ENCODE results near the gene SLCO2B1.
A peak's percentile ranks its signal among the peaks of the same experiment; 100 is the strongest.
"Not testable (repeated sequence)": the region's sequence is repeated elsewhere in the genome, so short reads cannot be mapped to it uniquely, and the experiment has no call there.

Gene SLCO2B1, protein sequence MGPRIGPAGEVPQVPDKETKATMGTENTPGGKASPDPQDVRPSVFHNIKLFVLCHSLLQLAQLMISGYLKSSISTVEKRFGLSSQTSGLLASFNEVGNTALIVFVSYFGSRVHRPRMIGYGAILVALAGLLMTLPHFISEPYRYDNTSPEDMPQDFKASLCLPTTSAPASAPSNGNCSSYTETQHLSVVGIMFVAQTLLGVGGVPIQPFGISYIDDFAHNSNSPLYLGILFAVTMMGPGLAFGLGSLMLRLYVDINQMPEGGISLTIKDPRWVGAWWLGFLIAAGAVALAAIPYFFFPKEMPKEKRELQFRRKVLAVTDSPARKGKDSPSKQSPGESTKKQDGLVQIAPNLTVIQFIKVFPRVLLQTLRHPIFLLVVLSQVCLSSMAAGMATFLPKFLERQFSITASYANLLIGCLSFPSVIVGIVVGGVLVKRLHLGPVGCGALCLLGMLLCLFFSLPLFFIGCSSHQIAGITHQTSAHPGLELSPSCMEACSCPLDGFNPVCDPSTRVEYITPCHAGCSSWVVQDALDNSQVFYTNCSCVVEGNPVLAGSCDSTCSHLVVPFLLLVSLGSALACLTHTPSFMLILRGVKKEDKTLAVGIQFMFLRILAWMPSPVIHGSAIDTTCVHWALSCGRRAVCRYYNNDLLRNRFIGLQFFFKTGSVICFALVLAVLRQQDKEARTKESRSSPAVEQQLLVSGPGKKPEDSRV

DNA sequence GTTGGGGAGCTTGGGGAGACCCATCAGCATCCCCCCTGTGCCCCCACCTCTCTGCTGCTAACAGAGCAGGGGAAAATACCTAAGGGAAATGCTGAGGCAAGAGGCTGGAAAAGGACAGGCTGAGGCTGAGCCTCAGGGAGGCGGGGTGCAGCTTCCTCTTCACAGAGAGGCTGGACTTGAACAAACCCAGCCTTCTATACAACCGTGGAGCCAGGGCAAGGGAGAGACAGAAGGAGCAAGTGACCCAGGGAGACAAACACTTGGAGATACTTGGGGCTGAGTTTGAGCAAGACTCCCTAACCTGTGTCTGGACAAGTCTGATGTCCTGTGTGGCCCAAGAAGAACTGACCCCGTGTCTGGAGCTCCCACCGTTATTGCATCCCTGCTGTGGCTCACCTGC, at the start of gene SLCO2B1:
Gene SLCO2B1, plus strand, starts transcription at position 229 of the 400 bp plus-strand sequence. CDS start 275 bp downstream, outside the sequence.
- DNase-seq (ENCODE audit: low spot score), result peak; percentile 46

DNA sequence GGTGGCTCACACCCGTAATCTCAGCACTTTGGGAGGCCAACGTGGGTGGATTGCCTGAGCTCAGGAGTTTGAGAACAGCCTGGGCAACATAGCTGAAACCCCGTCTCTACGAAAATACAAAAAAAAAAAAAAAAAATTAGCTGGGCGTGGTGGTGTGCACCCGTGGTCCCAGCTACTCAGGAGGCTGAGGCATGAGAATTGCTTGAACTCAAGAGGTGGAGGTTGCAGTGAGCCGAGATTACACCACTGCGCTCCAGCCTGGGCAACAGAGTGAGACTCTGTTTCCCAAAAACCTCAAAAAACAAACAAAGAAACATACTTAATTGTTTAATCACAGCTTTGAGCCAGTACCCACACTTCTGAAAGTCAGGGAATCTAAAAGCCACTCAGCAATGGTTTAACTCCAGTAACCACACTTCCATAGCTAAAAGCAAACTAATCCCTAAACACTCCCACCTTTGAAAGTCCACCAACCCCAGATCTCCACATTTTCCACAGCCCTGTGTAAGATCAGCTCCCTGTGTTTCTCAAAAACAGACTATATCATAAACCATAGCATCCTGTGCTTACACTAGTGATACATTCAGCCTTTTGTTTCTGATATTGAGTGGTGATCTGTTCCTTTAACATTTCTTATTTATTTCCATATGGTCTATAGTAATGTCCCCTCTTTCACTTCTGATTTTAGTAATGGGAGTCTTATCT, 49.3 kb upstream of the SLCO2B1 start:
- no peak for DNase-seq (ENCODE audit: low spot score)

DNA sequence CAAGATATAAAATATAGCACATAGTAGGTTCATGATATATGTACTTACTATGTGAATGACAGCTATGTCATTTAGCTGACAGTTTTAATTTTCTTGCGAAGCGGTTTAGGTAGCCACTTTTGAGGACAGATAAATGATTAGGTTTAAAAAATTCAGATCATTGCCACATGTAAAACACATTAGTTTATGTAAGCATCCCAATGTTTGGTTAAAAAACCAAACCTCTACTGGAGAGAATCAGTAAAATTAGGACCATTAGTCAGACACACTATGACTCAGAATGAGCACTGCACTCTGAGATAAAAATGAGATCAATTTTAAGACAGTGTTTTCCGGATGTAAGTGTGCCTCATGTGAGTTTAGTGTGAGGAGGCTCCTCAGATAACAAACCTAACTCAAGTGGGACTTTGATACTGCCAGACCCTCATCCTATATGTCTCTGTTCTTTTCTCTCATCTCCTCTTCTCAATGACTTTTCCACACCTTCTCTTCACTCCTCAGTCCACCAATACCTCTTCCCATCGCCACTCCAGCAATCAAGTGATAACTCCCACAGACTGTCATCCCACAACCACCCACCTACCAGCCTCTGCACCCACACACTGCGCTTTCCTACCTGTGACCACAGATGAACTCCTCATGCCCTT, 47.4 kb upstream of the SLCO2B1 start:
- no peak for DNase-seq (ENCODE audit: low spot score)

DNA sequence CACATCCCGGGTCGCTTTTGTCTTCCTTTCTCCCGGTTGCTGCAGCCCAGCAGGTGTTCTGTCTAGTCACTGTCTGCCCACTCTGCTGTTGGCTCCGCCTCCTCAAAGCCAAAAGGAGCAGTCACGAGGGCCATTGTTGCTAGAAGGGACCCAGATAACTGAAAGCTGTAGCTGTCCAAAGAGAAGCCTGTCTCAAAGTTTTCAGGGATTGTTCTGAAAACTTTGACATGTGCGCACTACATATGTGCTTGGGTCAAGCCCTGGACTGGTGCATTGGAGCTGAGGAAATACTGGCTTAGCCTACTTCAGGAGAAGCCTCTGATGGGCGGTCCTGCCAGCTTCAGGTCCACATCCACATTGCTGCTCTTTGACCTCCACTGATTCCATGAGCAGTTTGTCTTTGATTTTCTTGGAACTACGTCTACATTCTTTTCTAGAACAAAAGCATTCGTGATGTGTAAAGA, 45.4 kb upstream of the SLCO2B1 start:
- DNase-seq (ENCODE audit: low spot score), result no peak

DNA sequence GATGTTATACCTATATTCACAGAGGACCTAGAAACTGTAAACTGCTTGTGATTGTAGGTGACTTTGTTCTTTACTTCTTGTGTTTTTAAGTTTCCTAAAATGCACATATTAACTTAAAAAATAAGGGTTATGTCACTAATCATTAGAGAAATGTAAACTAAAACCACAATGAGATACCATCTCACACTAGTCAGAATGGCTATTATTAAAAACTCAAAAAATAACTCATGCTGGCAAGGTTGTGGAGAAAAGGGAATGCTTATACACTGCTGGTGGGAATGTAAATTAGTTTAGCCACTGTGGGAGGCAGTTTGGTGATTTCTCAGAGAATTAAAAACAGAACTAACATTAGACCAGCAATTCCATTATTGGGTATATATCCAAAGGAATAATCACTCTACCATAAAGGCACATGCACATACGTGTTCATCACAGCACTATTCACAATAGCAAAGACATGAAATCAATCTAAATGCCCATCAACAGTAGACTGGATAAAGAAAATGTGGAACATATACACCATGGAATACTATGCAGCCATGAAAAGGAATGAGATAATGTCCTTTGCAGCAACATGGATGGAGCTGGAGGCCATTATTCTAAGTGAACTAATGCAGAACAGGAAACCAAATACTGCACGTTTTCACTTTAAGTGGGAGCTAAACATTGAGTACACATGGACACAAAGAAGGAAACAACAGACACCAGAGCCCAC, 44.8 kb upstream of the SLCO2B1 start:
- not testable (repeated sequence) for DNase-seq (ENCODE audit: low spot score)

DNA sequence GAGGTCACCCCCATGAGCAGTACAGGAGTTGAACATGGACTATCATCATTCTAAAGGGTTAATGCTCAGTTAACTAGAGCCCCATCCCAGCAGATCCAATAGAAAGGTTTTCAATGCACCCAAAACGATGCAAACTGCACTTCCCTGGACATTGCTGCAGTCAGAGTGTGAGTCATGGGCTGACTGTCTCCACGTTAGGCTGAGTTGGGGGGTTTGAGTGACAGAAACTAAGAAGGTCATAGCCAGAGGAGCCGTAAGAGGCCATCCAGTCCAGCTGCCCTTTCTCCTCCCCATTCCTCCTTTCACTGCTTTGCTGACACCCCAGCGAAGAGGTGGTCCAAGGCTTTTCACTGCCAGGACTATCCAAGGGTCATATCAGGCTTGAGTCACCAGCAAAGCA, 43.7 kb upstream of the SLCO2B1 start:
- DNase-seq (ENCODE audit: low spot score), result no peak

DNA sequence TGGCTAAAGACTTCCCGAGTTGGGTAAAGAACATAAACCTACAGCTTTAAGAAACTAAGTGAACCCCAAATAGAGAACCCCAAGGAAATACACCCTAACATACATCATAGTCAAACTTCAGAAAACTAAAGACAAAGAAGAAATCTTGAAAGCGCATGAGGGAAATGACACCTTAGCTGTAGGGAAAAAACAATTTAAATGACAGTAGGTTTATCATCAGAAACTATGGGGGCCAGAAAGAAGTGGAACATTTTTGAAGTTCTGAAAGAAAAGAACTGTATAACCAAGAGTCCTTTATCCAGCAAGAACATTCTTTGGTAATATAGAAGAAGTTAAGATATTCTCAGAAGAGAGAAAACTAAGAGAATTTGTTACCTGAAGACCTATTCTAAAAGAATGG, 38.7 kb upstream of the SLCO2B1 start:
- no peak for DNase-seq (ENCODE audit: low spot score)

DNA sequence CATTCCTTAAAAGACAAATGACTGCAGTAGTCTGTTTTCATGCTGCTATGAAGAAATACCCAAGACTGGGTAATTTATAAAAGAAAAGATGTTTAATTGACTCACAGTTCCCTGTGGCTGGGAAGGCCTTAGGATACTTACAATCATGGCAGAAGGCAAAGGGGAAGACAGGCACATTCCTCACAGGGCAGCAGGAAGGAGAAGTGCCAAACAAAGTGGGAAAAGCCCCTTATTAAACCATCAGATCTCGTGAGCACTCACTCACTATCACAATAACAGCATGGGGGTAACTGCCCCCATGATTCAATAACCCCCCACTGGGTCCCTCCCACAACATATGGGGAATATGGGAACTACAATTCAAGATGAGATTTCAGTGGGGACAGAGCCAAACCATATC, 37.9 kb upstream of the SLCO2B1 start:
- no peak for DNase-seq (ENCODE audit: low spot score)

DNA sequence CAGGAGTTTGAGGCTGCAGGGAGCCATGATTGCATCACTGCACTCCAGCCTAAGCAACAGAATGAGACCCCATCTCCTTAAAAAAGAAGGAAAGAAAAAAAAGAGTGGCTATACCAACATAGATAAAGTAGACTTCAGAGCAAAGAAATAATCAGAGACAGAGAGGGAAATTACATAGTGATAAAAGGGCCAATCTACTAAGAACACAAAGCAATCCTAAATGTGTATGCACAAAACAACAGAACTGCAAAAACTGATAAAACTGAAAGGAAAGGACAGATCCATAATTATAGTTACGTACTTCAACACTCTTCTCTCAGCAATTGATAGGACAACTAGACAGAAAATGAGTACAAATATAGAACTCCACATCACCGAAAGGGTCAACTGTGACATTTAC, 36.4 kb upstream of the SLCO2B1 start:
- DNase-seq (ENCODE audit: low spot score), result no peak

DNA sequence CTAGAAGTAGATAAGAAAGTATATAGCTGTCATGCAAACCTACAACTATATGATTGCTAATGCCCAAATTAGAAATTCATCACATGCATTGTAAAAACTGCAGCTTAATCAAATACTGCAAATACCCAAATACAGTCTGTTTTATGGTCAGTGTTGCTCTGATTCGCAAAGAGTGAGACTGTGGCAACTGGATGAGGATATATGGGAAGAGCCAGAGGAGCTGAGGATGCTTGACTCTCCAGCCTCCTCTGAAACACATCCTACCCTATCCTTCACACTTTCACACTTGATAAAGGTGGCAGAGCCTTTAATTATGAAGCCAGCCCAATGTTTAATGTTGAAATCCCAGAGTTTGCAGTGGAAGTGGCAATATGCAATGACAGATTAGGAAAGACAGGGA, 32.3 kb upstream of the SLCO2B1 start:
- DNase-seq (ENCODE audit: low spot score), result no peak

DNA sequence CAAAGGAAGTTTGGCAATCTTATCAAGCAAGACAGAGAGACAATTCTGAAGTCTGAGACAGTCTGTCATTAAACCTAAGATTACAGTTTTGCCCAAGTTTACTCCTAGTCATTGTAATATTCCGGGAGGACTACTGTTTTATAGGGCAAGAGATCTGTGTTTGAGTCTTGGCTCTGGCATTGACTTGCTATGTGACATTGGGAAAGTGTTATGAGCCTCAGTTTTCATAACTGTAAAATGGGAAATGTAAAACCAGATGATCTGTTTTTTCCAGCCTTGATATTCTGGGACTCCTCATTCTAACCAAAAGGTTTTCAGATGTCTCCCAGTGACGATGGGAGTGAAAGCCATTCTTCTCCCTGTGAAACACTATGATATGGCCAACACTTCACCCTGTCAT, 24.3 kb upstream of the SLCO2B1 start:
- DNase-seq (ENCODE audit: low spot score), result no peak

DNA sequence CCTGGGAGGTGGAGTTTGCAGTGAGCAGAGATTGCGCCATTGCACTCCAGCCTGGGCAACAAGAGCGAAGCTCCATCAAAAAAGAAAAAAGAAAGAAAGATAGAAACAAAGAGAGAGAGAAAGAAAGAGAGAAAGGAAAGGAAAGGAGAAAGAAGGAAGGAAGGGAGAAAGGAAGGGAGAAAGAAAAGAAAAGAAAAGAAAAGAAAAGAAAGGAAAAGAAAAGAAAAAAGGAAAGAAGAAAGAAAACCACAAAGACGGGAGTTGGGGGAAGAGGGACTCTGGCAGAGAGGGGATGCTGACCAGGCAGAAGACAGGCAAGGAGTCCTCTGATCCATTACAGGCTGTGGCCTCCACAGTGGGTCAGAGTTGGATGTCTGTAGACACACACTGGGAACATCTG, 18.8 kb upstream of the SLCO2B1 start:
- no peak for DNase-seq (ENCODE audit: low spot score)

DNA sequence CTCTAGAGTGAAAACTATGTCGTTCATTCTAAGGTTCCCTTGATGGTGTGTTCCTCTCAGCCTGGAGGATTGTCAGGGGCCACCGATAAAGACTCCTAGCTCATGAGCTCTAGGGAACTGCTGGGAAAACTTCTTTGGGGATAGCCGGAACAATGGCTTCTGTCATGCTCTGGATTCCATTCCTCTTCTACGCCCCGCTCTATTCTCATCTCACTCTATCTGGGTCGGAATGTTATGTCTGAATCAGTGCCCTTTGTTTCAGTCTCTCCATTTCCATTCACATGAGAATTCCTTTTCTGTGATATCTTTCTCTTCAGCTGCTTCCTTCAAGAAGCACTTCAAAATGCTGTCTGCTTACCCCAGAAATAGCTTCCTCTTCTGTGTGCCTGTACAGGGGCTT, 16.9 kb upstream of the SLCO2B1 start:
- no peak for DNase-seq (ENCODE audit: low spot score)

DNA sequence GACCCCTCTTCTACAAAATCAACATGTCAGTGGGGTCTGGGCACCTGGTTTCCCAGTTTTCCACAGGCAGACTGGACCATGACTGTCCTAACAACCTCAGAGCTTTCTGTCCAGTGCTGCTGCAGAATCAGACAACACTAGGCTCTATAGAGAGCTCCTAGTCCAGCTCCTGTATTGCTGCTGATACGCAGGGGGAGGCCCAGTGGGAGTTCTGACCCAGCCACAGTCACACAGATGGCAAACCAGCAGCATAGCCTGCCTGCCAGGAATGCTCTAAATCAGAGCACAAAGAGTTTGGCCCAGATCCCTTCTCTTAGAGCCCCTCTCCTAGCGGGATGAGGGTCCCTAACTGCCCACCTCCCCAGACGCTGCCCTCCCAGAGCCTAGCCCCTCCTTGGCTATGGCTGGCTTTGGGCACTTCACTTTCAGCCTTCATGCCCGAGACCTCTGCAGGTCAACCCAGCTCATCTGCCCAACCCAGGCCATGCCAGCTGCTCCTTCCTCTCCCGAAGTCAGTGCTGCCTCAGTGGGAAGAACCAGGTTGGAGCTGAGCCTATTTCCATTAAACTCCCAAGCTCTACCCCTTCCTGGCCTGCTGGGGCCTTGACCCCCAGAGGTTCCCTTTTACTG, 15.8 kb upstream of the SLCO2B1 start:
- no peak for DNase-seq (ENCODE audit: low spot score)

DNA sequence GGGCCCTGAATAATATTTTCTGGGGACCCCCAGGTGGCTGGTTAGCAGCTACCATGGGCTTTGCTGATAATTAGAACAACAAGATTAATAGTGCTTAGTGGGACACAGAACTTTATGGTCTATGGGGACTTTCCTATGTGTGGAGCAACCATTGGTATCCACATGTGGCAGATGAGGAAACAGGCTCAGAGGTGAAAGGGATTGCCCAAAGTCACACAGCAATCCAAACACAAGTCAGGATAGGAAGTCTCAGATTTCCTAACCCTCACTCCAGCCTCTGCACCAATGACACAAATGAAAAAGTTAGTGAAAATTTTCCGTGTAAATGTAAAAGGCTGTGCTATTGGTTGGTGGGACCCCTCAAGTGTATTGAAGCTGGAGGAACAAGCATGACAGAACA, 15.3 kb upstream of the SLCO2B1 start:
- no peak for DNase-seq (ENCODE audit: low spot score)

DNA sequence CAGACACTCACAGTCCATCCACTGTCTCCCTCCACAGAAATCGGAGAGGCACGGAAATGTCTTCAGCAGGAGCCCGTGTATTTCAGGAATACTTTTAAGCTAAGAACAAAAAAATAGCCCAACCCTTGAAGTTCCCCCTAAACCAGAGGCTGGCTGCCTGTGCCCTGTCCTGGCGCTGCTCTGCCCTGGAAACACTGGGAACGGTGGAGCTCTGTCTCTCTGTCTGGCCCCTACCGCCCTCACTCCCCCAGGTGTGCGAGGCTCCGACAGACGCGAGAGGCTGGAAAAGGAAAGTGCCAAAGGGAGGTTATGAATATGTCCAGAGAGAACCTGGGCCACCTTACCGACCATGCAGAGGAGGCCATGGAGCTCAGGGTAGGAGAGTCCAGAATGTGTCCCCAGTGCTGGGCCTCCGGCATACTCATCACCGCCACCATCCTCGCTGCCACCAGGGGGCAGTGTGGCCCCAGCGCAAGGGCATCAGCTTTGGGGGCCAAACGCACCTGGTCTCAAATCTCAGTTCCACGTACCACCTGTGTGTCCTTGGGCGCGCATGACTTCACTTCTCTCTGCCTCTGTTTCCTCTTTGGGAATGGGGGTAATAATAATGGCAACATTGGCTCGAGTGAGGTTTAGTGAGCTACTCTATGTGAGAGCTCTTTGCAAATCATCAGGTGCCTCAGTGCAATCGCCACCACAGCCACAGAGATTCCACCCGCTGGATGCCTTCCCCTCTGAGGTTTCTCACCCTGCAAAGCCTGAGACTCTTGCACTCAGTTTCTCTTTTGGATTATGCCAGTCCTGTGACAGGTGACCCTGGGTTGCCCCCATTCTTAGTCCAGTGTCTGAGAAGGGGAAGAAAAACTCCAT, 10.4 kb upstream of the SLCO2B1 start:
- DNase-seq (ENCODE audit: low spot score), result peak; percentile 55

DNA sequence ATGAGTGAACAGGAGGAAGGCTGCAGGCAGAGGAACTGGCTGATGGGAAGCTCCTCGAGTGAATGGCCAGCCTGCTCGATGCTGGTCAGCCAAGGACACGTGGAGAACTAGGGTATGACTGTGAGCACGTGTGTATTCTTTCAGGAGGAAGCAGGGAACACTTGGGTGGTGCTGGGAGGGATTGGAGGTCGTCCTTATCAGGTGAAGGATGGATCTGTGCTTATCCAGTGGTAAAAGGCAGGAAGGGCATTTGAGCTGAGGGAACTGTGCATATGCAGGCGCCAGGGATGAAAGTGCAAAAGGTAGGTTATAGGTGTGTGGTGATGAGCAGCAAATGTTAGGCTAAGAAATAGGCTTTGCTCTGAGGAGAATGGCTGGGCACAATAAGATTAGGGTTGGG, 9.7 kb upstream of the SLCO2B1 start:
- no peak for DNase-seq (ENCODE audit: low spot score)

DNA sequence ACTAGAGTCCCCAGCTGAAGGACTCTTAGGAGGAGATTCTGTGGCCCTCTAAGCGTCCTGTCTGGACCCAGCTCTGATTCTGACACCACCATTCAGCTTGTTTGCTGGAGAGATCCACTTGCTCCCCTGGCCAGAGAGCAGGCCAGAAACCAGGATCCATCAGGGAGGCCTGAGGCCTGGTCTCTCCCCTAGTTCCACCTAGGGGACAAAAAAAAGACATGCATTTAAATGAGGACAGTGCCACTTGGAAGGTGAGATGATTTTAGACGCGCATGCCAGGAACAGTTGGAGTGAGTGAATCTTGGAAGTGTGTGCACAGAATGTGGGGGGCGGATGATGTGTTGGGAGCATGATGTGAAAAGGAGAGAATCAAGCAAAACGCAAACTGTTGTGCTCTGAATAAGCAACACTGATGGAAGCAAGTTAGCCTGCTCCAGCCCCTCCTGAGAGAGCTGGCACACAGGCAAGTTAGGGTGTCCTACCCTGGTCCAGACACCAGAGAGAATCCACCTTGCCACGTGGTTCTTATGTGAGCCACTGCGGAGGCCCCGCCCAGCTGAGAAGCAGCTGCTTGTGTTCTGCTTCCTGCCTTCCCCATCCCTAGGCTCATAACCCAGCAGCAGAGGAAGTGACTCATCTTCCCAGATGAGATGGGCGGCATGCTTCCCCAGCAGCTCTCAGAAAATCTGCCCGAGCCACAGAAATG, 8.0 kb upstream of the SLCO2B1 start:
- DNase-seq (ENCODE audit: low spot score), result peak; percentile 88

DNA sequence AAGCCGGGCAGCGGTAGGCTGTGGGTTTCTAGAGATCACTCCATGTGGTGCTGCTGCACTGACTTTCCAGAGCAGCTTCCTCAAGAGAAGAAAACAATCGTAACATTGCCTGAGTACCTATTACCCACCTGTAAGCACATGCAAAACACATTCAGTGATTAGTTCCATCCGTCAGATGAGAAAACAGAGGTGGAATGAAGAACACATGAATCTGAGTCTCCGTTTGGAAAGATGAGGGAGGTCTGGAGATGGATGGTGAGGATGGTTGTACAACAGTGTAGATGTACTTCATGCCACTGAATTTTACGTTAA, 7.5 kb upstream of the SLCO2B1 start:
- no peak for DNase-seq (ENCODE audit: low spot score)

DNA sequence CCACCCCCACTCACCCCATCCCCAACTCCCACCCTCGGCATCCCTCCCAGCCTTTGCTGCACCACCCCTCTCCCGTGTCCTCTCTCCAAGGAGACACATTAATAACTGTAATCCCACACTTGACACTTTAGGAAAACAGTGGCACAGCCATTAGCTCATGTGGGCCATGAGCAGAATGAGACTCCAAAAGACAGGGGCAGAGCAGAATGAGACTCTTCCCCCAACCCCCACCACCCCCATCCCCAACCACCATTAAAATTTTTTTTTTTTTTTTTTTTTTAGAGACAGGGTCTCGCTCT, 6.2 kb upstream of the SLCO2B1 start:
- no peak for DNase-seq (ENCODE audit: low spot score)
